K562 (cell line): ENCODE results near the gene IFITM2. TPM values are rescaled to one million over a fixed set of nuclear protein-coding genes. Genes with fewer than 3 reads are reported as not detected.
"Not testable (repeated sequence)": the region's sequence is repeated elsewhere in the genome, so short reads cannot be mapped to it uniquely, and the experiment has no call there.

Source experiments
- ATF7 ChIP-seq: fragments of 450-650 bp; IDR thresholded peaks from 2 replicates; pipeline ENCODE4 v1.7.1; 2014; ENCODE audit warnings: mild to moderate bottlenecking, moderate library complexity
- BRD4 ChIP-seq: fragments of 200-600 bp; sonication (generic); IDR thresholded peaks from 2 replicates; pipeline ENCODE4 v1.6.1; 2017; ENCODE audit warnings: inconsistent platforms
- ID3 ChIP-seq, 2 experiments: fragments of 250-450 bp in 1 of 2; fragments of 450-650 bp in 1 of 2; sonication (Bioruptor Pico) in 1 of 2; IDR thresholded peaks; 2 replicates each; pipeline versions ENCODE4 v1.6.1 to v1.8.0; 2016 to 2021; ENCODE audit warnings: mild to moderate bottlenecking in 2 of 2, moderate library complexity in 2 of 2, missing compliant biosample characterization in 1 of 2, missing genetic modification characterization in 1 of 2
- JUND ChIP-seq, 2 experiments: IDR thresholded peaks; 2 replicates in 1 of 2; 3 replicates in 1 of 2; pipeline ENCODE4 v1.6.1; 2011; ENCODE audit warnings: borderline replicate concordance in 2 of 2, low read depth in 2 of 2, low read length in 2 of 2, improper control_type of control experiment in 1 of 2, missing biosample characterization in 1 of 2, missing genetic modification characterization in 1 of 2, missing genetic modification reagents in 1 of 2
- MITF ChIP-seq: IDR thresholded peaks from 2 replicates; pipeline ENCODE4 v1.6.1; 2014; ENCODE audit warnings: antibody characterized with exemption
- MTA3 ChIP-seq: fragments of 450-650 bp; formaldehyde crosslinking; IDR thresholded peaks from 2 replicates; pipeline ENCODE4 v1.6.1; 2017; ENCODE audit warnings: mild to moderate bottlenecking, borderline replicate concordance
- NFIC ChIP-seq: fragments of 450-650 bp; IDR thresholded peaks from 2 replicates; pipeline ENCODE4 v1.6.1; 2017; ENCODE audit warnings: mild to moderate bottlenecking, inconsistent platforms
- PKNOX1 ChIP-seq: fragments of 450-650 bp; IDR thresholded peaks from 2 replicates; pipeline ENCODE4 v1.6.1; 2016
- POLR2B ChIP-seq: fragments of 450-650 bp; IDR thresholded peaks from 2 replicates; pipeline ENCODE4 v1.6.1; 2018; ENCODE audit warnings: low read depth; ENCODE audit not compliant: partially characterized antibody
- POLR2G ChIP-seq: fragments of 200-400 bp; formaldehyde crosslinking; IDR thresholded peaks from 2 replicates; pipeline ENCODE4 v1.6.1; 2017; ENCODE audit warnings: low read depth, mild to moderate bottlenecking, antibody characterized with exemption, low read length, moderate library complexity
- SMARCA4 ChIP-seq: fragments of 450-650 bp; IDR thresholded peaks from 2 replicates; pipeline ENCODE4 v1.6.1; 2016
- TCF3 ChIP-seq: sonication (generic); formaldehyde crosslinking; IDR thresholded peaks from 2 replicates; pipeline ENCODE4 v1.4.0; 2020; ENCODE audit warnings: mild to moderate bottlenecking, missing genetic modification reagents
- TFAP4 ChIP-seq: sonication (generic); formaldehyde crosslinking; IDR thresholded peaks from 2 replicates; pipeline ENCODE4 v1.8.0; 2022; ENCODE audit warnings: missing genetic modification reagents, mild to moderate bottlenecking, moderate library complexity, borderline replicate concordance
- VEZF1 ChIP-seq: fragments of 200-800 bp; sonication (Bioruptor generic); IDR thresholded peaks from 2 replicates; pipeline ENCODE4 v1.6.1; 2017; ENCODE audit warnings: missing genetic modification characterization, missing compliant biosample characterization
- ZNF395 ChIP-seq: fragments of 200-800 bp; sonication (Bioruptor generic); IDR thresholded peaks from 2 replicates; pipeline ENCODE4 v1.6.1; 2017; ENCODE audit warnings: missing genetic modification characterization, missing compliant biosample characterization
- polyA plus RNA-seq, 8 experiments: library from polyadenylated mRNA; depleted of rRNA in 4 of 8; stranded (reverse) in 5 of 8; unstranded in 3 of 8; fragments of >200 nt; fragmentation: Nextera tagmentation in 2 of 8; fragmentation: Illumina TruSeq in 1 of 8; extraction: Ambion mirVana in 2 of 8; extraction: Trizol in 1 of 8; gene quantifications; 2 replicates each; pipeline versions ENCODE4 v1.2.1 to v1.2.3, GENCODE V29; 2011 to 2014; ENCODE audit warnings: inconsistent platforms in 1 of 8, missing spikeins in 1 of 8
- total RNA-seq, 7 experiments: library from RNA; depleted of rRNA in 6 of 7; stranded (reverse); fragments of >200 nt in 6 of 7; fragmentation: Illumina TruSeq in 2 of 7; extraction: Trizol in 2 of 7; gene quantifications; 2 replicates each; pipeline versions ENCODE4 v1.2.1 to v1.2.3, GENCODE V29; 2011 to 2021; ENCODE audit warnings: low replicate concordance in 1 of 7

The IFITM2 gene
- total and polyA plus RNA-seq, 9 of the 15 experiments (the other 6 are each of a cell fraction or from before 2014, with no cell fraction given) = 52.8 to 4,872 (median 356) TPM

- TF ChIP-seq JUND (IDR thresholded peaks at IDR 0.05; ENCODE audit: borderline replicate concordance, low read depth, low read length) = peak; percentile 28; the same call in 1 of the 2 replicates
- TF ChIP-seq JUND (tag; IDR thresholded peaks at IDR 0.05; ENCODE audit: borderline replicate concordance, low read depth, low read length); ID3 (CRISPR knock-in tag; IDR thresholded peaks at IDR 0.05): not testable (repeated sequence)
- peak; percentile 11; the same call in 1 of the 2 replicates for TF ChIP-seq TCF3 (CRISPR knock-in tag)
- 0 out of 2 replicates have a peak, but pooled peaks have one; percentile 26 for TF ChIP-seq ZNF395
- TF ChIP-seq MITF = peak; percentile 67; the same call in 1 of the 2 replicates
- TF ChIP-seq ID3 (tag; IDR thresholded peaks at IDR 0.05) = peak; percentile 37; the same call in 1 of the 2 replicates
- peak; percentile 36; the same call in 1 of the 2 replicates for TF ChIP-seq NFIC
- 0 out of 2 replicates have a peak, but pooled peaks have one; percentile 42 for TF ChIP-seq ATF7
- TF ChIP-seq MTA3 = 0 out of 2 replicates have a peak, but pooled peaks have one; percentile 35
- TF ChIP-seq POLR2B = peak; percentile 42
- TF ChIP-seq VEZF1 = peak; percentile 40
- peak; percentile 74; the same call in 1 of the 2 replicates for TF ChIP-seq BRD4
- TF ChIP-seq PKNOX1 = 0 out of 2 replicates have a peak, but pooled peaks have one; percentile 15
- peak; percentile 68; the same call in 1 of the 2 replicates for TF ChIP-seq SMARCA4
- 0 out of 2 replicates have a peak, but pooled peaks have one; percentile 28 for TF ChIP-seq POLR2G
- peak; percentile 84 for TF ChIP-seq TFAP4 (CRISPR knock-in tag)
These were observed 17.2 kb downstream of the IFITM2 start (continued) for GRCh38 chr11:324593-325517.
